Dermis microvascular lymphatic vessel endothelial cell (primary cell): Measurements from ENCODE around the gene ICAM1. TPM values are rescaled to one million over a fixed set of nuclear protein-coding genes. Genes with fewer than 3 reads are reported as not detected.

Experiments used
- DNase-seq, 2 donors: peaks; one replicate each; pipeline versions ENCODE4 v3.0.0 to v3.0.0-alpha.2; 2010; ENCODE audit warnings: low read depth in 2 of 2
- total RNA-seq: library from RNA; depleted of rRNA; stranded (reverse); fragments of >200 nt; gene quantifications from 2 replicates; pipeline ENCODE4 v1.2.1, GENCODE V29; 2014

The ICAM1 gene
- total RNA-seq, 1 donor from 2014 or later = 5.8 TPM

DNA sequence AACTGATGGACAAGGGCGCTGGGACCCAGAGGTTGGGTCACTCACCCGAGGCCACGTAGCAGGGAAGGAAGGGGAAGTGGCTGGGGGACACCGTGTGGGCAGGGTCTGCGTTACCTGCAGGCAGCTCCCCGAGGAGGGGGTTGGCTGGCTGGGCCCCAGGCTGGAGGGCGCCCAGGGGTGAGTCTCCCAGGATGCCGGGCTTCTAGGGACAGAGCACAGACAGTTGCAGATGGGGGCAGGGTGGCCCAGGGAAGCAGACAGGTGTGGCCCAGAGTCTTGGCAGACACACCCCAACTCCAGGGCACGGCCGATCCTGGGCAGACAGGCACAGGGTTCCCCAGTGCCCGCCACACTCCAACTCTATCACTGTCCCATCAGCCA, 50.5 kb downstream of the ICAM1 start:
- no peak for DNase-seq

GRCh38 chr19:10321874-10322835, 51.2 kb downstream of the ICAM1 start:
- no peak for DNase-seq

- no peak for DNase-seq
Observed at GRCh38 chr19:10325732-10326131, 54.8 kb downstream of the ICAM1 start.

DNA sequence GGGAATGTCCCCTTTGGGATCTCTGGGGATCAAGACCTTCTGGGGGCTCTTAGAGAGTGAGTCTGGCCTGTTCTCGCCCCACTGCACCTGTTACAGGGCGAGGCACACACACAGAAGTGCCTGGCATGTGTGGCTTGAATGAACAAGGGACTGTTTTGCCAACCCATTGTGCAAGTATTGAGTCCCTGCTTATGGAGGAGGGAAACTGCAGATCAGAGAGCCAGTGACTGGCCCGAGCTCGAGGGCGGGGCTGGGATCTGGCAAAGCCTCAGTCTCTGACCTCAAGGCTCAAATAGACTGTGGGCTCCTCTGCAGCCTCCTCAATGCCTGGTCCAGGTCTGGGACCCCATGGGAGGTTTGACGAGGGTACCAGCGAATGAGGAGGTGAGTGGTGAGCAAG, 56.9 kb downstream of the ICAM1 start:
- DNase-seq = no peak

DNA sequence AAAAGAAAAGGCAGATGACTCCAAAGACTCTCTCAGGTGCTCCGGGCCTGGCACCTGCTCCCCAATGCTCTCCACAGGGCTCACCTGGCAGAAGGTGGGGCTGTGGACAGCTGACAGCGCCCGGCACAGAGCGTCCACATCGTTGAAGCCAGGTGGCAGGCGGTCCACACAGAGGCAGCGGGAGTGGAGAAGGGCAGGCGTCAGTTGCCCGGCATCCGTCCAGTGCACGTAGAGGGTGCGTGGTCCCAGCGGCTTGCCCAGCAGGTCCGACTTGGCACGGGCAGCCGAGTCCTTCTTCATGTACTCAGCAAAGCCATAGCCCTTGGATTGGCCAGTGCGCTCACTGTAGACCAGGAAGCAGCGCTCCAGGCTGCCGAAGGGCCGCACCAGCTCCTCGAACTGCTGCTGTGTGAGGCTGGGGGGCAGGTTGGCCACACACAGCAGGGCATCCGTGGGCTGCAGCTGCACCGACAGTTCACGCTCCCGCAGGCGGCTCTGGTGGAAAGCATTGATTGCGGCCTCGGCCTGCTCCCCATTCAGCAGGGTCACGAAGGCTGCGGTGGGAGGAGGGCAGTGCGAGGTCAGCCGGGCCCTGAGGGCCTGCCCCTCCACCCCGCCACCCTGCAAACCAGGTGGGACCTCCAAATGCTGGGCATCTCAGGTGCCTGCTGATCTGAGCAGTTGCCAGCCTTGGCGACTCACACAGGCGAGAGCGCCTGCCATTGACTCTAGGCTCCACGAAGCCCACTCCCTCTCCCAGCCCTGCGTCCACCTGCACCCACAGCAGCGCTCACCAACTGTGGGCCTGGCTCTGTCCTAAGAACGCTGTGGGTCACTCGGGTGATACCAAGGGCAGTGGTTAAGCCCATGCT, 57.9 kb downstream of the ICAM1 start:
- no peak for DNase-seq

GRCh38 chr19:10329555-10329954, 58.6 kb downstream of the ICAM1 start:
- no peak for DNase-seq

DNA sequence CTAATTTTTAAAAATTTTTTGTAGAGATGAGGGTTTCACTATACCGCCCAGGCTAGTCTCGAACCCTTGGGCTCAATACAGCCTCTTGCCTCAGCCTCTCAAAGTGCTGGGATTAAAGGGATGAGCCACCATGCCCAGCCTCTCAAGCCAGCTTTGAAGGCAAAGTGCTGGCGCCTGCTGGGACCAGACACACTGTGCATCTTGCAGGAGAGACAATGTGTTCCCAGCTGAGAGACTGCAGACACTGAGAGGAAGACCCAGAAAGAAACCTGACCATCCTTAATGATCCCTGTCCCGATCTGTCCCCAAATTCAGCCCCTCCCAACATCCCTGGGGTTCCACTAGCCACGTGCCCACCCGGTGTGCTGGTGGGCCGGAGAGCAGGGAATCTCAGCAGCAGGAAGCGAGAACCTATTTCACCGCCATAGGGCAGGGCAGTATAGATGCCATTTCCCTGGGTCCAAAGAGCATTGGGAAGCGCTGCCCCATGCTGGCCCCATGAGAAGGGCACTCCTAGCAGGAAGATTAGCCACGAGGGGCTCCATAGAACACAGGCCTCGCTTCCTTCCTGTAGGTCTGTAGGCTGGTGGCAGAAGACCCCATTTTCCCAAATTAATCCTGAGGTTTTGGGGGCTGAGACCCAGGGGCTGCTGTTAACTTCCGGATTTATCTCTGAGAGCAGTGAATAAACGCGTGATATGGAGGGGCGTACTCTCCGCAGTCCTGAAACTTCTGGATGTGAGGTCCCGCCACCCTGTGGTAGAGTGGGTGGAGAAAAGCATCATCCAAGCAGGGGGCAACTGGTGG, 61.4 kb downstream of the ICAM1 start:
- no peak for DNase-seq

DNA sequence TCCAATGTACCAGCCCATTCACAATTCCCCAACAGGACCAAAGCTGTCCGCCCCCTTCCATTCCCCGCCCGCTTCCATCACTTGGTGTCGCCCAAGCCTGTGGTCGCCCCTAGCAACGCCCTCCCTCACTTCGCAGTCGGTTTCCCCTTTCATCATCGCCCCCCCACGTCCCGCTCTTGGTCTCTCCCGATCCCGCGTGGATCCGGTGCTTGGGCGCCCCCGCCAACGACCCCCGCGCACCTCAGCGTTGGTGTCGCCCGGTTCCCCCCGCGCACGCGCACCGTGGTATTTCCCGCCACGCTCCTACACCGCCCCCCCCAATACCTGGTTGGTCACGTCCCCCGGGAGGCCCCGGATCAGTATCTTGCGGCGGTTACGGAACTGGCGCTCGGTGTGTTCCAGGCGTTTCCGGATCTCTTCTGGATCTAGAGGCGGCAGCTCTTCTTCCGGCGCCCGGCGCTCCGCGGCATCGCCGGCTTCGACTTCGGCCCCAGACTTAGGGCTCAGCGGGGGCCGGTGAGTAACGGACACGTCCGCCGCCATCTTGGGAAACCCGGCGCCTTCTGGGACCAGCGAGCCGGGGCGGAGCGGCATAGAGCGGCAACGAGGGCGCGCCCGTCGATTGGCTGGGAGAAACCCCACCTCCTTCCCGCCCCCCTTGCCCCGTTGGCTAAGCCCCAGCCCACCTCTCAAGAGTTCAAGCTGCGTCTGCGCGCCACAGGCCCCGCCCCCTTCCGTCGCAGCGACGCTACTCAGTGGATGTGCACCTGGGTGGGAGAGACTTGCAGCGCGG, 62.2 kb downstream of the ICAM1 start, which contains the start of gene RAVER1:
Gene RAVER1 (minus strand): TSS at position 565 of the 793 bp plus-strand sequence. CDS start 22 bp downstream, at position 543.
- DNase-seq = peak; percentile 93 to 99

DNA sequence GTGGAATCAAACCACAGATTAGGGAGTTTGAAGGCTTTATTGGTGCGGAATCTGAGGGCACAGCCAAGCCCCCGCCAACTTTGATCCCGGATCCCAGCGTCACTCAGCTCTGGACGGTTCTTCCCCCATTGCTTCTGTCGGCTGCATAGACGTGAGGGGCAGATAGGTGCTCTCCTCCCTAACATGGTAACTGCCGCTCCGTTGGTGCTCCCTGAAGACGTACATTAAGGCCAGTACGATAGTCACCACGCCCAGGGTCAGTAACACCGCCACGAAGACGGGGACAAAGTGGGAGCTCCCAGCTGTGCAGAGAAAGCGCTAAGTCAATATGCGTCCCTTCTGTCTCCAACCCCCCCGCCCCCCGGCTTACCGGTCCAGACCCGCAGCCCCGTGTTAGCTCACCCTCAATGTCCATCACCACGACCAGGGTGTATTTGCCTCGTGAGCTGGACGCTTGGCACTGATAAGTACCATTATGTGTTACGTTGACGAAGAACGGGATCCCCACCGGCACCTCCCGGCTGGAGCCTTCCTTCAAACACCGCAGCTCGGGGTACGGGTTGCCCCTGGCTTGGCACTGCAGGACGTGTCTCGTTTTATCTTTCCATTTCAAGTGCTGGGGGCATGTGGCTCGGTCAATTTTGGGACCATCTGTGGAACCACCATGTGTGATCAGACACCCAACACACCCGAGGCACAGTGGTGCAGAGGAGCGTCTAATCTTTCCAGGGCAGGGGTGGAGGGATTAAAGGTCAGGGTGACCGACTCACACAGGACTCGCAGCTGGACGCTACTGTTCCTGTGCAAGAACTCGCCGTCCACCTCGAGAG, 63.1 kb downstream of the ICAM1 start:
- no peak for DNase-seq

GRCh38 chr19:10334588-10335351, 63.9 kb downstream of the ICAM1 start:
- DNase-seq = peak; percentile 88 to 97

GRCh38 chr19:10335352-10335985, 64.5 kb downstream of the ICAM1 start:
- no peak for DNase-seq

Other genes with a start within 250 kb of the ICAM1 start
- 14.0 and 22.5 TPM in 2 replicates for gene SHFL, start 184.8 kb upstream of the ICAM1 start, total RNA-seq
- gene ANGPTL6, start 168.4 kb upstream of the ICAM1 start, total RNA-seq = 0.13 and 0.25 TPM in 2 replicates
- gene PPAN, start 164.8 kb upstream of the ICAM1 start, total RNA-seq = 16.3 and 20.4 TPM in 2 replicates
- gene P2RY11, start 159.4 kb upstream of the ICAM1 start, total RNA-seq = 1.5 and 2.4 TPM in 2 replicates
- gene EIF3G, start 151.2 kb upstream of the ICAM1 start, total RNA-seq = 244 and 260 TPM in 2 replicates
- gene DNMT1, start 76.2 kb upstream of the ICAM1 start, total RNA-seq = 21.0 and 22.7 TPM in 2 replicates
- gene S1PR2, start 39.8 kb upstream of the ICAM1 start, total RNA-seq = 0.39 and 0.76 TPM in 2 replicates
- 17.1 and 20.7 TPM in 2 replicates for gene MRPL4, start 18.9 kb upstream of the ICAM1 start, total RNA-seq
- gene ICAM4, start 15.8 kb downstream of the ICAM1 start, total RNA-seq = 0.13 and 0.26 TPM in 2 replicates
- under 0.01 TPM in 1 of 2 replicates, not detected in the other for gene ICAM5, start 18.8 kb downstream of the ICAM1 start, total RNA-seq
- gene ZGLP1, start 38.7 kb downstream of the ICAM1 start, total RNA-seq = 0.13 and 0.38 TPM in 2 replicates
- 14.6 and 15.4 TPM in 2 replicates for gene FDX2, start 44.9 kb downstream of the ICAM1 start, total RNA-seq
- gene RAVER1, start 62.4 kb downstream of the ICAM1 start, total RNA-seq = 5.4 and 8.3 TPM in 2 replicates
- 6.2 and 8.7 TPM in 2 replicates for gene ICAM3, start 68.5 kb downstream of the ICAM1 start, total RNA-seq
- gene TYK2, start 109.5 kb downstream of the ICAM1 start, total RNA-seq = 57.0 and 66.2 TPM in 2 replicates
- gene CDC37, start 132.4 kb downstream of the ICAM1 start, total RNA-seq = 219 and 250 TPM in 2 replicates
- 1.3 and 3.7 TPM in 2 replicates for gene PDE4A, start 149.4 kb downstream of the ICAM1 start, total RNA-seq
- 72.1 and 95.3 TPM in 2 replicates for gene KEAP1, start 232.2 kb downstream of the ICAM1 start, total RNA-seq
- 0.13 TPM in 1 of 2 replicates, not detected in the other for gene S1PR5, start 246.3 kb downstream of the ICAM1 start, total RNA-seq